PC-3 (cell line): Measurements from ENCODE around the gene LNP1. TPM values are rescaled to one million over a fixed set of nuclear protein-coding genes. Genes with fewer than 3 reads are reported as not detected.
"Not testable (repeated sequence)": the region's sequence is repeated elsewhere in the genome, so short reads cannot be mapped to it uniquely, and the experiment has no call there.

ENCODE experiments used
- ATAC-seq: fragments of 200-7000 bp; cut with Tn5 transposase; 2 replicates; pipeline ENCODE4 v1.9.1; 2020; ENCODE audit warnings: mild to moderate bottlenecking, moderate library complexity
- BruUV-seq: library from RNA; stranded (reverse); fragments of 400-500 nt; replicated peaks from 2 replicates; lab custom pipeline; 2021; lab: Mats Ljungman, UMichigan
- CTCF ChIA-PET: fragments of 300-600 bp; sonication (Branson Sonifier 250); formaldehyde crosslinking; loops from one replicate; lab custom pipeline; 2022; ENCODE audit warnings: antibody characterized with exemption; lab: Charles Lee
- POLR2A ChIA-PET: fragments of 300-600 bp; sonication (Branson Sonifier 250); formaldehyde crosslinking; loops from one replicate; lab custom pipeline; 2022; ENCODE audit warnings: antibody characterized with exemption; ENCODE audit not compliant: unreplicated experiment; lab: Charles Lee
- DNase-seq: peaks from one replicate; pipeline ENCODE4 v3.0.0-alpha.2; 2015
- H2AFZ ChIP-seq: fragments of 300-600 bp; sonication (generic); 2 replicates; pipeline ENCODE4 v1.6.0; 2016; ENCODE audit warnings: antibody characterized with exemption, low read length
- H3F3A ChIP-seq: fragments of 300-600 bp; sonication (generic); one replicate; pipeline ENCODE4 v1.6.0; 2017; ENCODE audit warnings: antibody characterized with exemption, low read length, control low read depth, mild to moderate bottlenecking; ENCODE audit not compliant: unreplicated experiment
- H3K27ac ChIP-seq: fragments of 300-600 bp; sonication (generic); 2 replicates; pipeline ENCODE4 v1.5.1; 2016; ENCODE audit warnings: mild to moderate bottlenecking, low read length
- H3K27me3 ChIP-seq: fragments of 300-600 bp; sonication (generic); 2 replicates; pipeline ENCODE4 v1.6.1; 2016; ENCODE audit warnings: low read length, mixed read lengths
- H3K36me3 ChIP-seq: fragments of 300-600 bp; sonication (generic); 2 replicates; pipeline ENCODE4 v1.6.1; 2016; ENCODE audit warnings: low read depth, mixed run types, low read length, mixed read lengths
- H3K4me1 ChIP-seq: fragments of 300-600 bp; sonication (generic); 2 replicates; pipeline ENCODE4 v1.5.1; 2016; ENCODE audit warnings: low read length; ENCODE audit not compliant: insufficient read depth
- H3K4me2 ChIP-seq: fragments of 300-600 bp; sonication (generic); 2 replicates; pipeline ENCODE4 v1.6.0; 2016; ENCODE audit warnings: low read length
- H3K4me3 ChIP-seq: fragments of 300-600 bp; sonication (generic); 2 replicates; pipeline ENCODE4 v1.5.1; 2016; ENCODE audit warnings: mild to moderate bottlenecking, low read length, mixed read lengths
- H3K79me2 ChIP-seq: fragments of 300-600 bp; sonication (generic); 2 replicates; pipeline ENCODE4 v1.6.1; 2017; ENCODE audit warnings: low read length, mixed read lengths
- H3K9ac ChIP-seq: fragments of 300-600 bp; sonication (generic); 2 replicates; pipeline ENCODE4 v1.6.0; 2016; ENCODE audit warnings: mild to moderate bottlenecking, low read length
- H3K9me2 ChIP-seq: fragments of 300-600 bp; sonication (generic); replicated peaks from 2 replicates; pipeline ENCODE4 v1.6.1; 2016; ENCODE audit warnings: mixed run types, low read length, mixed read lengths
- H3K9me3 ChIP-seq: fragments of 300-600 bp; sonication (generic); 2 replicates; pipeline ENCODE4 v1.6.1; 2016; ENCODE audit warnings: low read length, mixed read lengths
- H4K20me1 ChIP-seq: fragments of 300-600 bp; sonication (generic); 2 replicates; pipeline ENCODE4 v1.6.1; 2016; ENCODE audit warnings: low read length, mixed read lengths
- EZH2 ChIP-seq: fragments of 300-600 bp; sonication (generic); IDR thresholded peaks from one replicate; pipeline ENCODE4 v1.6.1; 2017; ENCODE audit warnings: antibody characterized with exemption, mild to moderate bottlenecking, low read length; ENCODE audit not compliant: unreplicated experiment
- EZH2phosphoT487 ChIP-seq: fragments of 300-600 bp; sonication (generic); IDR thresholded peaks from 2 replicates; pipeline ENCODE4 v1.6.1; 2018; ENCODE audit warnings: mild to moderate bottlenecking, antibody characterized with exemption, low read length, borderline replicate concordance
- intact Hi-C: fragments of 100-400 bp; cut with micrococcal nuclease; formaldehyde crosslinking; loops from 2 replicates; pipeline ENCODE4 v1.9.0; 2023
- total RNA-seq: library from RNA; depleted of rRNA; stranded (reverse); fragments of >200 nt; gene quantifications from 2 replicates; pipeline ENCODE4 v1.2.3, GENCODE V29; 2014
- TF ChIP-seq, protein P1 (sequence below): fragments of 300-600 bp; sonication (generic); conservative IDR thresholded peaks from 2 replicates; pipeline ENCODE4 v1.5.1; 2017; ENCODE audit warnings: antibody characterized with exemption, low read depth, mild to moderate bottlenecking, low read length

The LNP1 gene
- total RNA-seq, 1 experiment from 2014 or later: 6.8 TPM

GRCh38 chr3:100470951-100471350 is 69.6 kb downstream of the LNP1 start:
- Histone ChIP-seq H3K9me3 (peaks cover 15% of the 10 kb centered on the region), H3F3A (no peaks in the 10 kb centered on the region), H3K4me3 (no peak overlapping the region), H3K27ac (no peak overlapping the region), H3K79me2 (no peaks in the 10 kb centered on the region), H3K4me2 (no peak overlapping the region), H3K36me3 (no peaks in the 10 kb centered on the region), H3K27me3 (no peaks in the 10 kb centered on the region), H3K4me1 (no peaks in the 10 kb centered on the region), H3K9me2 (no peaks in the 10 kb centered on the region), H3K9ac (no peak overlapping the region), H4K20me1 (no peaks in the 10 kb centered on the region), H2AFZ (no peak overlapping the region)
- CTCF ChIA-PET: no interaction called here
- no TSS peak for BruUV-seq
- intact Hi-C loops: no loop called here
- TF ChIP-seq, protein P1, sequence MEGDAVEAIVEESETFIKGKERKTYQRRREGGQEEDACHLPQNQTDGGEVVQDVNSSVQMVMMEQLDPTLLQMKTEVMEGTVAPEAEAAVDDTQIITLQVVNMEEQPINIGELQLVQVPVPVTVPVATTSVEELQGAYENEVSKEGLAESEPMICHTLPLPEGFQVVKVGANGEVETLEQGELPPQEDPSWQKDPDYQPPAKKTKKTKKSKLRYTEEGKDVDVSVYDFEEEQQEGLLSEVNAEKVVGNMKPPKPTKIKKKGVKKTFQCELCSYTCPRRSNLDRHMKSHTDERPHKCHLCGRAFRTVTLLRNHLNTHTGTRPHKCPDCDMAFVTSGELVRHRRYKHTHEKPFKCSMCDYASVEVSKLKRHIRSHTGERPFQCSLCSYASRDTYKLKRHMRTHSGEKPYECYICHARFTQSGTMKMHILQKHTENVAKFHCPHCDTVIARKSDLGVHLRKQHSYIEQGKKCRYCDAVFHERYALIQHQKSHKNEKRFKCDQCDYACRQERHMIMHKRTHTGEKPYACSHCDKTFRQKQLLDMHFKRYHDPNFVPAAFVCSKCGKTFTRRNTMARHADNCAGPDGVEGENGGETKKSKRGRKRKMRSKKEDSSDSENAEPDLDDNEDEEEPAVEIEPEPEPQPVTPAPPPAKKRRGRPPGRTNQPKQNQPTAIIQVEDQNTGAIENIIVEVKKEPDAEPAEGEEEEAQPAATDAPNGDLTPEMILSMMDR: no peak
- no peak for TF ChIP-seq EZH2phosphoT487
- no peak for TF ChIP-seq EZH2
- POLR2A ChIA-PET: no interaction called here
- no peak for DNase-seq
- no peak for ATAC-seq

DNA sequence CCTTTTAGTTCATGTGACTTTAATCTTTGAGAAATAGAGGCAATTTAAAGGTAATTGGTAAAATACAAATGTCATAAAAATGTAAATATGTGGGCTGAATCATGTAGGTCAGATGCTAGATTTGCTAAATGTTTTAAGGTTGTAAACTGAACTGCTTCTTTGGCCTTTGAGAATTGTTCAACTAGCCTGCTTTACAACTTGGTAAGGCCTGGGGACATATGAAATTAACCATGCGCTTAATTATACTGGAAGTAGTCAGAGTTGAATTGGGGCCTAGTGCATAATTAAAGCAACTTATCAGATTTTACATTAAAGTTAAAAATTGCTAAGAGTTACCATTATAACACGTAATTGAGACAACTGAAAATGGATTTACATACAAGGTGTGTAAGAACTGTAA is 70.1 kb downstream of the LNP1 start:
- no TSS peak for BruUV-seq

GRCh38 chr3:100477851-100478360 is 76.6 kb downstream of the LNP1 start:
- CTCF ChIA-PET, ATAC-seq: not testable (repeated sequence)

More for the DNA sequence above, 70.1 kb downstream of the LNP1 start:
- intact Hi-C loops: no loop called here
- Histone ChIP-seq H3K36me3 (no peaks in the 10 kb centered on the region), H2AFZ (no peak overlapping the region), H3K4me3 (no peak overlapping the region), H3K27ac (no peak overlapping the region), H3K79me2 (no peaks in the 10 kb centered on the region), H3F3A (no peaks in the 10 kb centered on the region), H3K9me2 (no peaks in the 10 kb centered on the region), H4K20me1 (no peaks in the 10 kb centered on the region), H3K4me1 (no peaks in the 10 kb centered on the region), H3K9me3 (peaks cover 15% of the 10 kb centered on the region), H3K27me3 (no peaks in the 10 kb centered on the region), H3K4me2 (no peak overlapping the region), H3K9ac (no peak overlapping the region)
- ATAC-seq: no peak
- POLR2A ChIA-PET: no interaction called here
- no peak for DNase-seq
- TF ChIP-seq EZH2phosphoT487 (no peak), EZH2 (no peak)
- TF ChIP-seq, protein P1: no peak
- CTCF ChIA-PET: no interaction called here

DNA sequence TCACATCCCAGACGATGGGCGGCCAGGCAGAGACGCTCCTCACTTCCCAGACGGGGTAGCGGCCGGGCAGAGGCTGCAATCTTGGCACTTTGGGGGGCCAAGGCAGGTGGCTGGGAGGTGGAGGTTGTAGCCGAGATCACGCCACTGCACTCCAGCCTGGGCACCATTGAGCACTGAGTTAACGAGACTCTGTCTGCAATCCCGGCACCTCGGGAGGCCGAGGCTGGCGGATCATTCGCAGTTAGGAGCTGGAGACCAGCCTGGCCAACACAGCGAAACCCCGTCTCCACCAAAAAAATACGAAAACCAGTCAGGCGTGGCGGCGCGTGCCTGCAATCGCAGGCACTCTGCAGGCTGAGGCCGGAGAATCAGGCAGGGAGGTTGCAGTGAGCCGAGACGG is 77.2 kb downstream of the LNP1 start:
- H3K4me1 ChIP-seq, POLR2A ChIA-PET, H2AFZ ChIP-seq, H3K4me2 ChIP-seq, H3K27me3 ChIP-seq, H3K9ac ChIP-seq, H3K27ac ChIP-seq, H3F3A ChIP-seq, H4K20me1 ChIP-seq, intact Hi-C loops, H3K9me2 ChIP-seq, BruUV-seq, CTCF ChIA-PET, H3K4me3 ChIP-seq, ATAC-seq, H3K36me3 ChIP-seq, H3K79me2 ChIP-seq, H3K9me3 ChIP-seq, DNase-seq: not testable (repeated sequence)

More at GRCh38 chr3:100477851-100478360, 76.6 kb downstream of the LNP1 start:
- H3K4me2 ChIP-seq, H3K27ac ChIP-seq, H3K9ac ChIP-seq, H3K79me2 ChIP-seq, H3K9me3 ChIP-seq, H3K4me3 ChIP-seq, H3K4me1 ChIP-seq, intact Hi-C loops, H4K20me1 ChIP-seq, H3K36me3 ChIP-seq, H3F3A ChIP-seq, H3K27me3 ChIP-seq, H3K9me2 ChIP-seq, DNase-seq, POLR2A ChIA-PET, H2AFZ ChIP-seq, BruUV-seq: not testable (repeated sequence)
